PFSK-1 (cell line): ENCODE results near the gene THSD4.

Experiments used
- FOXP2 ChIP-seq: optimal IDR thresholded peaks from 2 replicates; pipeline ENCODE3; 2011; ENCODE audit warnings: borderline replicate concordance, control low read depth, inconsistent platforms; ENCODE audit not compliant: insufficient read depth; ENCODE audit errors: extremely low read length, extremely low read depth
- POLR2AphosphoS5 ChIP-seq: IDR thresholded peaks from 2 replicates; pipeline ENCODE4 v1.6.1; 2012; ENCODE audit warnings: low read depth, mild to moderate bottlenecking, control low read depth, low read length, moderate library complexity
- SIN3A ChIP-seq: IDR thresholded peaks from 2 replicates; pipeline ENCODE4 v1.6.1; 2012; ENCODE audit warnings: mild to moderate bottlenecking, low read length, moderate library complexity, borderline replicate concordance; ENCODE audit not compliant: insufficient read depth
- TAF1 ChIP-seq: IDR thresholded peaks from 2 replicates; pipeline ENCODE4 v1.6.1; 2012; ENCODE audit warnings: low read length, control low read depth, borderline replicate concordance; ENCODE audit not compliant: insufficient read depth
- TF ChIP-seq, protein P1 (sequence below), 2 experiments: IDR thresholded peaks; 2 replicates each; pipeline versions ENCODE4 v1.6.1 to v1.8.0; 2011 to 2012; ENCODE audit warnings: low read depth in 2 of 2, low read length in 2 of 2, control low read depth in 1 of 2, inconsistent platforms in 1 of 2, mild to moderate bottlenecking in 1 of 2, moderate library complexity in 1 of 2; ENCODE audit not compliant: insufficient read depth in 1 of 2

The THSD4 gene

DNA sequence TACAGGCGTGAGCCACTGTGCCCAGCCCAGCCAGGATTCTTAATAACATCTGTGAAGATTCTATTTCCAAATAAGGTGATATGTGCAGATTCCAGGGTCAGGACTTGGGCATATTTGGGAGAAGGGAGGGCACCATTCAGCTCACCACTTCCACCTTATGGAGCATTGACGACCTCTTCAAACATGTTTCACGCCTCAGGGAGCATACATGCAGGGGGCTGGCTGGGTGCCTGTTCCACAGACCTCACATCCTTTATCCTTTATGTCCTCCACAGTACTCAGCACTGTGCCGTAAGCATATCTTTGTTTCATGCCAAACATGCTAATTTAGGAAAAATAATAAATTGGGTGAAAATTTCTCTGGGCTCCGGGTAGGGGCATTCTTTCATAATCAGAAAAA lies 229.0 kb downstream of the THSD4 start:
- no peak for TF ChIP-seq POLR2AphosphoS5
- TF ChIP-seq, protein P1, sequence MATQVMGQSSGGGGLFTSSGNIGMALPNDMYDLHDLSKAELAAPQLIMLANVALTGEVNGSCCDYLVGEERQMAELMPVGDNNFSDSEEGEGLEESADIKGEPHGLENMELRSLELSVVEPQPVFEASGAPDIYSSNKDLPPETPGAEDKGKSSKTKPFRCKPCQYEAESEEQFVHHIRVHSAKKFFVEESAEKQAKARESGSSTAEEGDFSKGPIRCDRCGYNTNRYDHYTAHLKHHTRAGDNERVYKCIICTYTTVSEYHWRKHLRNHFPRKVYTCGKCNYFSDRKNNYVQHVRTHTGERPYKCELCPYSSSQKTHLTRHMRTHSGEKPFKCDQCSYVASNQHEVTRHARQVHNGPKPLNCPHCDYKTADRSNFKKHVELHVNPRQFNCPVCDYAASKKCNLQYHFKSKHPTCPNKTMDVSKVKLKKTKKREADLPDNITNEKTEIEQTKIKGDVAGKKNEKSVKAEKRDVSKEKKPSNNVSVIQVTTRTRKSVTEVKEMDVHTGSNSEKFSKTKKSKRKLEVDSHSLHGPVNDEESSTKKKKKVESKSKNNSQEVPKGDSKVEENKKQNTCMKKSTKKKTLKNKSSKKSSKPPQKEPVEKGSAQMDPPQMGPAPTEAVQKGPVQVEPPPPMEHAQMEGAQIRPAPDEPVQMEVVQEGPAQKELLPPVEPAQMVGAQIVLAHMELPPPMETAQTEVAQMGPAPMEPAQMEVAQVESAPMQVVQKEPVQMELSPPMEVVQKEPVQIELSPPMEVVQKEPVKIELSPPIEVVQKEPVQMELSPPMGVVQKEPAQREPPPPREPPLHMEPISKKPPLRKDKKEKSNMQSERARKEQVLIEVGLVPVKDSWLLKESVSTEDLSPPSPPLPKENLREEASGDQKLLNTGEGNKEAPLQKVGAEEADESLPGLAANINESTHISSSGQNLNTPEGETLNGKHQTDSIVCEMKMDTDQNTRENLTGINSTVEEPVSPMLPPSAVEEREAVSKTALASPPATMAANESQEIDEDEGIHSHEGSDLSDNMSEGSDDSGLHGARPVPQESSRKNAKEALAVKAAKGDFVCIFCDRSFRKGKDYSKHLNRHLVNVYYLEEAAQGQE (IDR thresholded peaks at IDR 0.05; ENCODE audit: insufficient read depth in 1 of 2, low read depth in 2 of 2, low read length in 2 of 2) = no peak
- no peak for TF ChIP-seq TAF1
- TF ChIP-seq FOXP2 = no peak
- TF ChIP-seq SIN3A = no peak

DNA sequence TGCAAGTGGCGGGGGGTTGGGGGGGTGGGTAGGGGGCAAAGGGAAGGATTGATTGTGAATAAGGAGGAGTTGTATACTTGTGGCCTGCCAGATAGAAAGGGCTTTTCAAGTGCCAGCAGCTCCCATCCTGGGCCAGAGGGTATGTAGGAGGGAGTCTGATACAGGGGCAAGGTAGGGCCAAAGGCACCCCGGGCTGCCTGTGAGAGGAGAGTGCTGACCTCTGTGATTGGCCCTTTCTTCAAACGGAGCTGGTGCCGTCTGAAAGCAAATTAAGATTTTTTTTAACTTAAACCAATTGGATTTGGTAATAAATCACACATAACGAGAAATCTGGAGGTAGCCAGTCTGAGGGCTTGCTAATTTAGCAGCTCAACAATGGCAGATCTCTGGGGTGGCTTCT lies 229.9 kb downstream of the THSD4 start:
- TF ChIP-seq SIN3A = no peak
- no peak for TF ChIP-seq TAF1
- no peak for TF ChIP-seq POLR2AphosphoS5
- TF ChIP-seq, protein P1 (IDR thresholded peaks at IDR 0.05; ENCODE audit: insufficient read depth in 1 of 2, low read depth in 2 of 2, low read length in 2 of 2) = no peak
- no peak for TF ChIP-seq FOXP2

DNA sequence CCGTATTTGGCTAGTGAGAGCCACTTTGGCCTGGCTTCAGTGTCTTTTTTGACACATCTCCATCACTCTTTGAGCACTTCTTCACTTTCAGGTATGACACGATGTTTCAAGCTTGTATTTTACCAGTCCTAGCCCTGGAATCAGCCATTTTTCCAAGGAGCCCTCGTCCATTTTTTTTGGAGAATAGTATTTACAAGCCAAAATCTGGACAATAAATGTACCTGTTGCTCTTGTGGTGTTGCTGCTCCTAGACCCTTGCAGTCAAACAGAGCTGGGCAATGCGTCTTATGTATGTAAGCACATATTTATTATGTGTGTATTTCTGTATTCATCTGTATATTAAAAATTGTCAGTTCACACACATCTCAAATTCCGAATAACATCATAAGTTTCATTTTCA lies 231.2 kb downstream of the THSD4 start:
- TF ChIP-seq FOXP2 (no peak), SIN3A (no peak), POLR2AphosphoS5 (no peak), TAF1 (no peak)
- TF ChIP-seq, protein P1 (IDR thresholded peaks at IDR 0.05; ENCODE audit: insufficient read depth in 1 of 2, low read depth in 2 of 2, low read length in 2 of 2) = no peak

DNA sequence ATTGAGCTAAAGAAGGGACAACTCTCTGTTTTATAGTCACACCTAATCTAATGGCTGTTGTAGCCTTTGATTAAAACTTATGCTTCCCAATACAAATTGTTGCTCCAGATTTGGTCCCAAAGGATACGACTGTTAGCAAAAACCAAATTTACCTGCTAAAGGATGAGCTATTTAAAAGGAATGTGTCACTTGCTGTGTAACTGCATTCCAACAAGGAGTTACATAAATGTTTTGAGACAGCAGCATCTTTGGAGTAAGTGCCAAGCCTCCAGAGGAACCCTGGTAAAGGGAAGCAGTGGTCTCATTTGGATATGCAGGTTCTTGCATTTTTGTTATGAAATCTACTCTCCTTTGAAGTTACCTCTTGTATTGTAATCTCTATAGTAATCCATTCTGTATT lies 233.3 kb downstream of the THSD4 start:
- TF ChIP-seq POLR2AphosphoS5 = no peak
- TF ChIP-seq, protein P1 (IDR thresholded peaks at IDR 0.05; ENCODE audit: insufficient read depth in 1 of 2, low read depth in 2 of 2, low read length in 2 of 2) = no peak
- TF ChIP-seq SIN3A = no peak
- no peak for TF ChIP-seq TAF1
- TF ChIP-seq FOXP2 = no peak

DNA sequence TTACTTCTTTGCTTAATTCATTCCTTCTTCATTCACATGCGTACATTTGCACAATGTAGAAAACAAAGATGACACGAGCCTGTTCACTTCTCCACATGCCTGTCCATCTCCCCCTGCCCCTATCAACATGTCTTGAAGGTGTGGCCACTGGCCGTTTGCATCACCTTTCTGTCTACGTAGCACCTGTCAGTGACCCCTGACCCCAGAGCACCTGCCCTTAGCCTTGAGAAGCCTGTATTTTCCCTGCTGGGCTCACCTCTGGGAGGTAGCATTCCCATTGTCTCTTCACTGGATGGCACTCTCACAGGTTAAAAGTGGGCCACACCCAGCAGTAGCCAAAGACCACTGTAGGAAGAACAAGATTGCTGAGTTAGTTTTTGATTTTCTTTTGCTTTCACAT lies 234.1 kb downstream of the THSD4 start:
- TF ChIP-seq, protein P1 (IDR thresholded peaks at IDR 0.05; ENCODE audit: insufficient read depth in 1 of 2, low read depth in 2 of 2, low read length in 2 of 2) = no peak
- TF ChIP-seq SIN3A = no peak
- no peak for TF ChIP-seq TAF1
- TF ChIP-seq FOXP2 = no peak
- TF ChIP-seq POLR2AphosphoS5 = no peak
